ENCODE measurements around the gene PRCD. TPM values are rescaled to one million over a fixed set of nuclear protein-coding genes. Genes with fewer than 3 reads are reported as not detected.

Gene PRCD
- polyA plus RNA-seq, 10 donors, result 1.6 to 6.6 (median 3.0) TPM

- DNase-seq, result no peak
These were observed 29.0 kb downstream of the PRCD start for GRCh38 chr17:76568811-76569221.

- DNase-seq, result peak in 1 of 3 donors; percentile 37
These were observed 29.9 kb downstream of the PRCD start for GRCh38 chr17:76569607-76570279.

- no peak for DNase-seq
These were observed 30.6 kb downstream of the PRCD start for GRCh38 chr17:76570457-76570856.

GRCh38 chr17:76570877-76571471 lies 31.1 kb downstream of the PRCD start:
- no peak for DNase-seq

- no peak for DNase-seq
These were observed 32.5 kb downstream of the PRCD start for GRCh38 chr17:76572201-76572910.

- no peak for DNase-seq
These were observed 33.3 kb downstream of the PRCD start for GRCh38 chr17:76573096-76573495.

GRCh38 chr17:76574166-76574565 lies 34.3 kb downstream of the PRCD start:
- no peak for DNase-seq

- no peak for DNase-seq
These were observed 35.7 kb downstream of the PRCD start for GRCh38 chr17:76575570-76575969.

- no peak for DNase-seq
These were observed 36.3 kb downstream of the PRCD start for GRCh38 chr17:76576189-76576588.

- DNase-seq, result no peak
These were observed 38.0 kb downstream of the PRCD start for GRCh38 chr17:76577876-76578275.

GRCh38 chr17:76578376-76578775 lies 38.5 kb downstream of the PRCD start:
- no peak for DNase-seq

GRCh38 chr17:76579281-76579680 lies 39.4 kb downstream of the PRCD start:
- no peak for DNase-seq

GRCh38 chr17:76581515-76581914 lies 41.7 kb downstream of the PRCD start:
- no peak for DNase-seq

GRCh38 chr17:76582660-76583059 lies 42.8 kb downstream of the PRCD start:
- no peak for DNase-seq

GRCh38 chr17:76584427-76585032 lies 44.7 kb downstream of the PRCD start:
- DNase-seq, result no peak

- peak in 1 of 3 donors; percentile 64 for DNase-seq
These were observed 45.3 kb downstream of the PRCD start for GRCh38 chr17:76585033-76585648.

- DNase-seq, result peak in 1 of 3 donors; percentile 60
These were observed 46.1 kb downstream of the PRCD start, which contains the start of gene ST6GALNAC2 for GRCh38 chr17:76585649-76586593. Gene ST6GALNAC2 (minus strand): TSS chr17:76585860. CDS start chr17:76585808, 52 bp downstream.

GRCh38 chr17:76586741-76587487 lies 47.1 kb downstream of the PRCD start:
- DNase-seq, result no peak

GRCh38 chr17:76588182-76588581 lies 48.3 kb downstream of the PRCD start:
- no peak for DNase-seq

GRCh38 chr17:76593384-76593826 lies 53.6 kb downstream of the PRCD start:
- DNase-seq, result no peak
